GM12875 (cell line): ENCODE measurements around the gene ATG4B.

Experiments used
- H3K4me3 ChIP-seq: one replicate; pipeline ENCODE4 v1.5.1; 2011; ENCODE audit warnings: low read depth, low read length, control low read depth
- CTCF ChIP-seq: IDR thresholded peaks from 2 replicates; pipeline ENCODE4 v1.5.1; 2011; ENCODE audit warnings: low read depth, mild to moderate bottlenecking, control low read depth, inconsistent platforms, low read length, moderate library complexity, borderline replicate concordance; ENCODE audit not compliant: insufficient read depth

Gene ATG4B

DNA sequence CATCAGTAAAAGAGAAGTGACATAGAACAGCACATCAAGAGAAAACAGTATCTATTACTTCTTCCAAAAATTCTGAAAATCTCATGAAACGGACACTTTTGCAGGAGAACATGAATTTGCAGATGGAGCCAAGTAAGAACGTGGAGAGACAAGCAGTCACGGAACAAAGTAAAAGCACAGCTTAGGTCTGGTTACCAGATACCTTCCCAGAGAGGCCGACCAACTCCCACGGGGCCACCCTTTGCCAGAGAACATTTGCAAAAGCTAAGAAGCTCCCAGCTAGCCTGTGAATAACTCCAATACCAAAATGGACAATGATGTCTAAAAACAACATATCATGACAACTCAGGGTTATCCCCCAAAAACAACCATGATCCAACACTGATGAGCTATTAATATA is 39.4 kb upstream of the ATG4B start:
- TF ChIP-seq CTCF = no peak
- H3K4me3 ChIP-seq = no peak overlapping the region

- no peak overlapping the region for H3K4me3 ChIP-seq
- peak; percentile 24; the same call in 1 of the 2 replicates for TF ChIP-seq CTCF
Observed at GRCh38 chr2:241598487-241598886, 39.0 kb upstream of the ATG4B start.

- no peak for TF ChIP-seq CTCF
- H3K4me3 ChIP-seq = no peak overlapping the region
Observed at GRCh38 chr2:241599615-241600014, 37.9 kb upstream of the ATG4B start.

- H3K4me3 ChIP-seq = no peak overlapping the region
- no peak for TF ChIP-seq CTCF
Observed at GRCh38 chr2:241601841-241602240, 35.7 kb upstream of the ATG4B start.

DNA sequence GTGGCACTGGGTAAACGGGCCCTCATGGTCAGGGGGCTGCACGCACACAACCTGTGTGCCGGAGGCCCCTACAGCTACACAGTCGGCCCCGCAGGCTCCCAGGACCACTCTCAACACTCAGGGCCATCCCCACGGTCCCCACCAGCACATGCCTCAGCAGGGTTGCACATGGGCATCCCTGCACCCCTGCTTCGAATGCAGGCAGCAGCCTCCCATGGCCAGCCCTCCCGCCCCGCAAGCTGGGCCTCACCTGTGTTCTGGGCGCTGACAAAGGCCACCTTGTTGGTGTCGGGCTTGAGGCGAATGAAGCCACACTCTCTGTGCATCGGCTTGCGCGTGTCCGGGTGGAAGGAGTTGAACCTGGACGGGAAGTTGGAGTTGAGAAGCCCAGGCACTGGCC is 34.8 kb upstream of the ATG4B start:
- no peak for TF ChIP-seq CTCF
- no peak overlapping the region for H3K4me3 ChIP-seq

GRCh38 chr2:241603686-241604085 is 33.8 kb upstream of the ATG4B start:
- no peak for TF ChIP-seq CTCF
- H3K4me3 ChIP-seq = no peak overlapping the region

DNA sequence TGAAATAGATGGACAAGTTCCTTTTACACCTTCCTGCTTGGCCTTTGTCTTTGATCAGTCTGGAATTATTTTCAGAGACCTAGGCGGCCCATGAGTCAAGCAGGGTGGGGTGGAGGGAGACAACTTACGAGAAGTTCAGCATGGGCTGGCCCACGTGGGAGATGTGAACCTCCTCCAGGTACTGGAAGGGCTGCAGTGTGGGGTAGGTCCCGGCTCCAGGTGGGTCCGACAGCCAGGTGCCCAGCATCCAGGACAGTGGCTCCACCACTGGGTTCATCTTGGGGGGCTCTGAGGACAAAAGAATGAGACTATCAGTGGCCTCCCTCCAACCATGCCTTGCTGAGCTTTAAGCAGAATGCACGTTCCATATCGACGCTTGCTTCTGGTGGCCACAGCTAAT is 31.3 kb upstream of the ATG4B start:
- H3K4me3 ChIP-seq = no peak overlapping the region
- no peak for TF ChIP-seq CTCF
